Measurements from ENCODE around the gene LTBP1.
A peak's percentile ranks its signal among the peaks of the same experiment; 100 is the strongest.
"Not testable (repeated sequence)": the region's sequence is repeated elsewhere in the genome, so short reads cannot be mapped to it uniquely, and the experiment has no call there.

LTBP1 gene

GRCh38 chr2:33051586-33052360 is 105.0 kb downstream of the LTBP1 start:
- Mint-ChIP-seq H3K4me1 (peaks cover 22% of the 10 kb centered on the region), H3K9me3 (peaks cover 7% of the 10 kb centered on the region), H3K4me3 (no peak overlapping the region), H3K27me3 (ENCODE audit: low read depth) (no peaks in the 10 kb centered on the region), H3K36me3 (ENCODE audit: low read depth) (peaks cover 13% of the 10 kb centered on the region), H3K27ac (no peak overlapping the region)
- TF ChIP-seq, protein P1, sequence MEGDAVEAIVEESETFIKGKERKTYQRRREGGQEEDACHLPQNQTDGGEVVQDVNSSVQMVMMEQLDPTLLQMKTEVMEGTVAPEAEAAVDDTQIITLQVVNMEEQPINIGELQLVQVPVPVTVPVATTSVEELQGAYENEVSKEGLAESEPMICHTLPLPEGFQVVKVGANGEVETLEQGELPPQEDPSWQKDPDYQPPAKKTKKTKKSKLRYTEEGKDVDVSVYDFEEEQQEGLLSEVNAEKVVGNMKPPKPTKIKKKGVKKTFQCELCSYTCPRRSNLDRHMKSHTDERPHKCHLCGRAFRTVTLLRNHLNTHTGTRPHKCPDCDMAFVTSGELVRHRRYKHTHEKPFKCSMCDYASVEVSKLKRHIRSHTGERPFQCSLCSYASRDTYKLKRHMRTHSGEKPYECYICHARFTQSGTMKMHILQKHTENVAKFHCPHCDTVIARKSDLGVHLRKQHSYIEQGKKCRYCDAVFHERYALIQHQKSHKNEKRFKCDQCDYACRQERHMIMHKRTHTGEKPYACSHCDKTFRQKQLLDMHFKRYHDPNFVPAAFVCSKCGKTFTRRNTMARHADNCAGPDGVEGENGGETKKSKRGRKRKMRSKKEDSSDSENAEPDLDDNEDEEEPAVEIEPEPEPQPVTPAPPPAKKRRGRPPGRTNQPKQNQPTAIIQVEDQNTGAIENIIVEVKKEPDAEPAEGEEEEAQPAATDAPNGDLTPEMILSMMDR (IDR thresholded peaks at IDR 0.05; ENCODE audit: unreplicated experiment in 3 of 3), result no peak

DNA sequence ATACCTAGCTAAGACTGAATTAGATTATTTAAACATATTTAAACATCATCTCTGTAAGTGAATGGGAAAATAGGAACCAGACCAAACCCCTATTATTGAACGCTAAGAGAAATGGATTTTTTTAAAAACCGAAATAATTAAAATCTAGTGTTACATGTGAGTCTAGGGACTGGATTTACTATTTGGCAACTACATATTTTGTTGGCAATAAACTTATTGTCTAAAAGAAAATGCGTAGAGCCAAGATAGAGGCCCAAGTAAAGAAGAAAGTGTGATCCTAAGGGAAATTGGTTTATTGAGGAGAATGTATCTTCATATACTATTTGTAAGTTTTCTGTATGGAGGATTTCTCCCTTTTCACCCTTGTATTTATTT is 105.6 kb downstream of the LTBP1 start:
- H3K4me3 Mint-ChIP-seq, result no peak overlapping the region
- H3K27me3 Mint-ChIP-seq (ENCODE audit: low read depth), result no peaks in the 10 kb centered on the region
- TF ChIP-seq, protein P1 (IDR thresholded peaks at IDR 0.05; ENCODE audit: unreplicated experiment in 3 of 3), result no peak

GRCh38 chr2:33052795-33053194 is 106.0 kb downstream of the LTBP1 start:
- H3K9me3 Mint-ChIP-seq; H3K4me3 Mint-ChIP-seq; H3K27me3 Mint-ChIP-seq (ENCODE audit: low read depth); H3K27ac Mint-ChIP-seq: not testable (repeated sequence)
- Mint-ChIP-seq H3K4me1 (peaks cover 15% of the 10 kb centered on the region), H3K36me3 (ENCODE audit: low read depth) (peaks cover 13% of the 10 kb centered on the region)

More for the DNA sequence above, 105.6 kb downstream of the LTBP1 start:
- peaks cover 7% of the 10 kb centered on the region for H3K9me3 Mint-ChIP-seq
- no peak overlapping the region for H3K27ac Mint-ChIP-seq
- peaks cover 13% of the 10 kb centered on the region for H3K36me3 Mint-ChIP-seq (ENCODE audit: low read depth)
- H3K4me1 Mint-ChIP-seq, result peaks cover 20% of the 10 kb centered on the region

GRCh38 chr2:33056170-33056569 is 109.4 kb downstream of the LTBP1 start:
- no peak overlapping the region for H3K4me3 Mint-ChIP-seq
- H3K9me3 Mint-ChIP-seq, result peaks cover 7% of the 10 kb centered on the region
- no peaks in the 10 kb centered on the region for H3K27me3 Mint-ChIP-seq (ENCODE audit: low read depth)
- H3K4me1 Mint-ChIP-seq, result peaks cover 25% of the 10 kb centered on the region
- H3K27ac Mint-ChIP-seq, result peak overlapping the region in 1 of 3 experiments; percentile 25
- peaks cover 13% of the 10 kb centered on the region for H3K36me3 Mint-ChIP-seq (ENCODE audit: low read depth)
- TF ChIP-seq, protein P1 (IDR thresholded peaks at IDR 0.05; ENCODE audit: unreplicated experiment in 3 of 3), result no peak

DNA sequence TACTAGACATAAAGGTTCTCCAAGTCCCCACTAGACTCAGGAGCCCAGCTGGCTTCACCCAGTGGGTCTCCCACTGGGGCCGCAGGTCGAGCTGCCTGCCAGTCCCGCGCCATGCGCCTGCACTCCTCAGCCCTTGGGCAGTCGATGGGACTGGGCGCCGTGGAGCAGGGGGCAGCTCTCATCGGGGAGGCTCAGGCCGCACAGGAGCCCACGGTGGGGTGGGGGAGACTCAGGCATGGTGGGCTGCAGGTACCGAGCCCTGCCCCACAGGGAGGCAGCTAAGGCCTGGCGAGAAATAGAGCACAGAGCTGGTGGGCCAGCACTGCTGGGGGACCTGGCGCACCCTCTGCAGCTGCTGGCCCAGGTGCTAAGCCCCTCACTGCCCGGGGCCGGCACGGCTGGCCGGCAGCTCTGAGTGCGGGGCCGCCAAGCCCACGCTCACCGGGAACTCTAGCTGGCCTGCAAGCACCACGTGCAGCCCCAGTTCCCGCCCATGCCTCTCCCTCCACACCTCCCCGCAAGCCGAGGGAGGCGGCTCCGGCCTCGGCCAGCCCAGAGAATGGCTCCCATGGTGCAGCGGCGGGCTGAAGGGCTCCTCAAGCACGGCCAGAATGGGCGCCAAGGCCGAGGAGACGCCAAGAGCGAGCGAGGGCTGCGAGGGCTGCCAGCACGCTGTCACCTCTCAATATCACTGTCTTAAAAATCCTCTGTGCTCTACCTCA is 110.7 kb downstream of the LTBP1 start:
- not testable (repeated sequence) for H3K27me3 Mint-ChIP-seq (ENCODE audit: low read depth); H3K4me3 Mint-ChIP-seq; H3K27ac Mint-ChIP-seq; H3K9me3 Mint-ChIP-seq
- H3K36me3 Mint-ChIP-seq (ENCODE audit: low read depth), result peaks cover 14% of the 10 kb centered on the region
- H3K4me1 Mint-ChIP-seq, result peaks cover 25% of the 10 kb centered on the region

GRCh38 chr2:33058716-33059470 is 112.1 kb downstream of the LTBP1 start:
- H3K4me3 Mint-ChIP-seq, result peak overlapping the region in 2 of 3 experiments; percentile 4 to 55
- peaks cover 13% of the 10 kb centered on the region for H3K36me3 Mint-ChIP-seq (ENCODE audit: low read depth)

More at GRCh38 chr2:33058716-33059470, 112.1 kb downstream of the LTBP1 start:
- Mint-ChIP-seq H3K27ac (peak overlapping the region; percentile 57 to 95 (median 70)), H3K27me3 (ENCODE audit: low read depth) (no peaks in the 10 kb centered on the region), H3K4me1 (peaks cover 25% of the 10 kb centered on the region), H3K9me3 (peaks cover 6% of the 10 kb centered on the region)
- TF ChIP-seq, protein P1 (IDR thresholded peaks at IDR 0.05; ENCODE audit: unreplicated experiment in 3 of 3), result no peak

Data from nephron (organoid).